Endothelial cell of umbilical vein (primary cell): ENCODE results near the gene CTNND2. TPM values are rescaled to one million over a fixed set of nuclear protein-coding genes. Genes with fewer than 3 reads are reported as not detected.

Experiments
- BruUV-seq: library from RNA; stranded (reverse); fragments of 400-500 nt; replicated peaks from 2 replicates; lab custom pipeline; 2021; lab: Mats Ljungman, UMichigan
- CTCF ChIA-PET: fragments of 300-600, 350-600 bp; sonication (Branson Sonifier 250); formaldehyde crosslinking; loops from one replicate; lab custom pipeline; 2021; ENCODE audit warnings: antibody characterized with exemption, inconsistent platforms; lab: Charles Lee
- POLR2A ChIA-PET: fragments of 300-600, 350-600 bp; sonication (Branson Sonifier 250); formaldehyde crosslinking; loops from one replicate; lab custom pipeline; 2021; ENCODE audit warnings: antibody characterized with exemption, inconsistent platforms; lab: Charles Lee
- DNase-seq: peaks from one replicate; pipeline ENCODE4 v3.0.0-alpha.2; 2011; ENCODE audit warnings: low read depth, low spot score
- FAIRE-seq: peaks from 2 replicates; lab custom pipeline; 2011; peaks lifted over from hg19 to GRCh38; lab: Jason Lieb, UNC
- H2AFZ ChIP-seq: 2 replicates; pipeline ENCODE4 v1.6.0; 2012; ENCODE audit warnings: low read depth, low read length, control low read depth, inconsistent platforms
- H3K27ac ChIP-seq: 2 replicates; pipeline ENCODE4 v1.5.1; 2011; ENCODE audit warnings: low read depth, mild to moderate bottlenecking, control low read depth, low read length, moderate library complexity; ENCODE audit not compliant: insufficient read depth
- H3K27me3 ChIP-seq, 2 experiments: 2 replicates each; pipeline versions ENCODE4 v1.6.0 to v1.6.1; 2011; ENCODE audit warnings: low read length in 2 of 2, mixed read lengths in 1 of 2; ENCODE audit not compliant: control insufficient read depth in 2 of 2, insufficient read depth in 2 of 2
- H3K36me3 ChIP-seq, 2 experiments: 2 replicates in 1 of 2; 3 replicates in 1 of 2; pipeline ENCODE4 v1.5.1; 2011; ENCODE audit warnings: low read length in 2 of 2, mild to moderate bottlenecking in 1 of 2, moderate library complexity in 1 of 2; ENCODE audit not compliant: control insufficient read depth in 2 of 2, insufficient read depth in 2 of 2; ENCODE audit errors: extremely low read depth in 1 of 2
- H3K4me1 ChIP-seq: 3 replicates; pipeline ENCODE4 v1.5.1; 2011; ENCODE audit warnings: mild to moderate bottlenecking, low read length; ENCODE audit not compliant: control insufficient read depth, insufficient read depth; ENCODE audit errors: extremely low read depth
- H3K4me2 ChIP-seq: 2 replicates; pipeline ENCODE4 v1.6.1; 2011; ENCODE audit warnings: low read length, control low read depth, mixed read lengths; ENCODE audit not compliant: insufficient read depth
- H3K4me3 ChIP-seq, 3 experiments: fragments of 200-600 bp in 1 of 3; sonication (generic), shearing (Covaris generic) in 1 of 3; replicated peaks in 1 of 3; 2 replicates each; pipeline ENCODE4 v1.5.1; 2011 to 2016; ENCODE audit warnings: control low read depth in 3 of 3, low read length in 3 of 3, mild to moderate bottlenecking in 2 of 3, inconsistent platforms in 1 of 3, low read depth in 1 of 3, moderate library complexity in 1 of 3; ENCODE audit not compliant: insufficient read depth in 1 of 3
- H3K79me2 ChIP-seq: 2 replicates; pipeline ENCODE4 v1.6.0; 2012; ENCODE audit warnings: low read length, inconsistent platforms; ENCODE audit not compliant: control insufficient read depth, insufficient read depth
- H3K9ac ChIP-seq: replicated peaks from 2 replicates; pipeline ENCODE3; 2011; ENCODE audit warnings: low read length, control low read depth; ENCODE audit not compliant: insufficient read depth; ENCODE audit errors: extremely low read depth
- H3K9me1 ChIP-seq: replicated peaks from 3 replicates; pipeline ENCODE4 v1.6.0; 2011; ENCODE audit warnings: mild to moderate bottlenecking, low read length; ENCODE audit not compliant: control insufficient read depth, insufficient read depth; ENCODE audit errors: extremely low read depth
- H3K9me3 ChIP-seq: replicated peaks from 2 replicates; pipeline ENCODE4 v1.5.1; 2012; ENCODE audit warnings: low read length, inconsistent platforms; ENCODE audit not compliant: control insufficient read depth, insufficient read depth
- H4K20me1 ChIP-seq: replicated peaks from 2 replicates; pipeline ENCODE3; 2011; ENCODE audit warnings: mild to moderate bottlenecking, low read length; ENCODE audit not compliant: control insufficient read depth, insufficient read depth; ENCODE audit errors: extremely low read depth
- EZH2 ChIP-seq: IDR thresholded peaks from 2 replicates; pipeline ENCODE4 v1.6.1; 2012; ENCODE audit warnings: borderline replicate concordance, low read depth, mild to moderate bottlenecking, moderate library complexity, low read length, inconsistent platforms; ENCODE audit not compliant: severe bottlenecking
- GATA2 ChIP-seq: IDR thresholded peaks from 2 replicates; pipeline ENCODE4 v1.7.0; 2011; ENCODE audit warnings: low read depth, mild to moderate bottlenecking, moderate library complexity, mixed read lengths, low read length; ENCODE audit not compliant: insufficient read length, insufficient read depth
- POLR2A ChIP-seq: IDR thresholded peaks from 2 replicates; pipeline ENCODE4 v1.6.1; 2012; ENCODE audit warnings: low read depth, mild to moderate bottlenecking, control low read depth, low read length
- POLR2AphosphoS5 ChIP-seq: IDR thresholded peaks from 2 replicates; pipeline ENCODE4 v1.6.1; 2012; ENCODE audit warnings: low read depth, mild to moderate bottlenecking, control low read depth, low read length, moderate library complexity; ENCODE audit not compliant: insufficient read depth
- dilution Hi-C: fragments of 300-500 bp; cut with MboI; formaldehyde crosslinking; loops from one replicate; pipeline ENCODE4 v1.15.0; 2019; ENCODE audit warnings: low sequenced_read_pairs; ENCODE audit not compliant: extremely low pct_ligation_motif_present
- intact Hi-C: fragments of 100-400 bp; cut with micrococcal nuclease; formaldehyde crosslinking; loops from one replicate; pipeline ENCODE4 v1.10.0; 2022
- polyA plus RNA-seq, 4 experiments: library from polyadenylated mRNA; depleted of rRNA in 3 of 4; stranded (reverse) in 3 of 4; unstranded in 1 of 4; fragments of >200 nt; gene quantifications; 2 replicates each; pipeline versions ENCODE4 v1.2.1 to v1.2.3, GENCODE V29; 2011 to 2012; ENCODE audit warnings: missing spikeins in 1 of 4
- total RNA-seq: library from RNA; stranded (reverse); gene quantifications from 2 replicates; pipeline ENCODE4 v1.2.3, GENCODE V29; 2021
- TF ChIP-seq, protein P1 (sequence below): IDR thresholded peaks from 2 replicates; pipeline ENCODE4 v1.6.1; 2011; ENCODE audit not compliant: insufficient read depth, insufficient read length
- TF ChIP-seq, protein P2 (sequence below), 2 donors: IDR thresholded peaks; 1 replicate in 1 of 2; 2 replicates in 1 of 2; pipeline ENCODE4 v1.5.1; 2011; ENCODE audit warnings: low read length in 2 of 2, mild to moderate bottlenecking in 2 of 2, moderate library complexity in 2 of 2, control low read depth in 1 of 2, inconsistent platforms in 1 of 2, low read depth in 1 of 2; ENCODE audit not compliant: insufficient read depth in 1 of 2; ENCODE audit errors: extremely low read depth in 1 of 2

CTNND2 gene
- total and polyA plus RNA-seq, 2 donors (not counting 3 experiments of a cell fraction or from before 2014, with no cell fraction given), result not detected

GRCh38 chr5:10936081-10936855 is 968.0 kb downstream of the CTNND2 start:
- Histone ChIP-seq H3K4me3 (no peak overlapping the region), H3K4me2 (no peak overlapping the region), H4K20me1 (no peaks in the 10 kb centered on the region), H3K79me2 (no peaks in the 10 kb centered on the region), H3K9ac (no peak overlapping the region), H2AFZ (no peak overlapping the region), H3K27ac (no peak overlapping the region), H3K9me3 (no peaks in the 10 kb centered on the region), H3K36me3 (no peaks in the 10 kb centered on the region), H3K27me3 (no peaks in the 10 kb centered on the region), H3K4me1 (no peaks in the 10 kb centered on the region), H3K9me1 (no peaks in the 10 kb centered on the region)
- ChIA-PET POLR2A (no interaction called here), CTCF (no interaction called here)
- no TSS peak for BruUV-seq
- dilution Hi-C loops (no loop called here), intact Hi-C loops (no loop called here)
- FAIRE-seq, result no peak
- TF ChIP-seq, protein P1, sequence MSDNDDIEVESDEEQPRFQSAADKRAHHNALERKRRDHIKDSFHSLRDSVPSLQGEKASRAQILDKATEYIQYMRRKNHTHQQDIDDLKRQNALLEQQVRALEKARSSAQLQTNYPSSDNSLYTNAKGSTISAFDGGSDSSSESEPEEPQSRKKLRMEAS, result no peak
- TF ChIP-seq POLR2AphosphoS5, result no peak
- TF ChIP-seq EZH2, result no peak
- TF ChIP-seq, protein P2, sequence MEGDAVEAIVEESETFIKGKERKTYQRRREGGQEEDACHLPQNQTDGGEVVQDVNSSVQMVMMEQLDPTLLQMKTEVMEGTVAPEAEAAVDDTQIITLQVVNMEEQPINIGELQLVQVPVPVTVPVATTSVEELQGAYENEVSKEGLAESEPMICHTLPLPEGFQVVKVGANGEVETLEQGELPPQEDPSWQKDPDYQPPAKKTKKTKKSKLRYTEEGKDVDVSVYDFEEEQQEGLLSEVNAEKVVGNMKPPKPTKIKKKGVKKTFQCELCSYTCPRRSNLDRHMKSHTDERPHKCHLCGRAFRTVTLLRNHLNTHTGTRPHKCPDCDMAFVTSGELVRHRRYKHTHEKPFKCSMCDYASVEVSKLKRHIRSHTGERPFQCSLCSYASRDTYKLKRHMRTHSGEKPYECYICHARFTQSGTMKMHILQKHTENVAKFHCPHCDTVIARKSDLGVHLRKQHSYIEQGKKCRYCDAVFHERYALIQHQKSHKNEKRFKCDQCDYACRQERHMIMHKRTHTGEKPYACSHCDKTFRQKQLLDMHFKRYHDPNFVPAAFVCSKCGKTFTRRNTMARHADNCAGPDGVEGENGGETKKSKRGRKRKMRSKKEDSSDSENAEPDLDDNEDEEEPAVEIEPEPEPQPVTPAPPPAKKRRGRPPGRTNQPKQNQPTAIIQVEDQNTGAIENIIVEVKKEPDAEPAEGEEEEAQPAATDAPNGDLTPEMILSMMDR (IDR thresholded peaks at IDR 0.05; ENCODE audit: extremely low read depth in 1 of 2, insufficient read depth in 1 of 2, low read depth in 1 of 2, low read length in 2 of 2), result no peak
- TF ChIP-seq POLR2A, result no peak
- TF ChIP-seq GATA2, result no peak
- no peak for DNase-seq
